Measurements from ENCODE around the gene CMTR2.

The CMTR2 gene

GRCh38 chr16:71311553-71312158, 22.5 kb upstream of the CMTR2 start:
- Histone ChIP-seq H3K27ac (ENCODE audit: low read depth, low read length) (no peak overlapping the region), H2BK120ac (ENCODE audit: insufficient read depth, low read length, poor library complexity) (no peak overlapping the region), H3K79me2 (ENCODE audit: control insufficient read depth, insufficient read depth, low read length, poor library complexity) (no peaks in the 10 kb centered on the region), H2BK12ac (ENCODE audit: low read length) (no peak overlapping the region), H3K79me1 (ENCODE audit: low read length) (no peaks in the 10 kb centered on the region), H3K4me1 (ENCODE audit: control insufficient read depth in 1 of 2, insufficient read depth in 2 of 2, low read length in 2 of 2) (no peaks in the 10 kb centered on the region), H3K23ac (ENCODE audit: low read length) (no peak overlapping the region), H3K27me3 (ENCODE audit: insufficient read depth, low read length) (no peaks in the 10 kb centered on the region), H3K9me3 (ENCODE audit: insufficient read depth, low read depth, low read length) (no peaks in the 10 kb centered on the region), H2BK5ac (ENCODE audit: low read depth, low read length, poor library complexity) (no peak overlapping the region), H3K18ac (ENCODE audit: low read length) (no peak overlapping the region), H3K4ac (ENCODE audit: low read depth, low read length) (no peak overlapping the region), H3K4me3 (ENCODE audit: low read depth, low read length) (no peak overlapping the region), H2AFZ (ENCODE audit: insufficient read depth, low read length, poor library complexity) (no peak overlapping the region), H4K12ac (ENCODE audit: low read depth, low read length) (no peak overlapping the region), H3K4me2 (ENCODE audit: low read length) (no peak overlapping the region), H2AK5ac (ENCODE audit: low read length) (no peak overlapping the region), H3K14ac (ENCODE audit: low read length) (no peak overlapping the region), H4K91ac (ENCODE audit: low read depth, low read length) (no peak overlapping the region), H4K8ac (ENCODE audit: low read depth, low read length) (no peak overlapping the region), H3K36me3 (ENCODE audit: control insufficient read depth in 1 of 2, insufficient read depth in 2 of 2, low read length in 2 of 2) (no peaks in the 10 kb centered on the region), H3K9ac (ENCODE audit: low read length) (no peak overlapping the region)
- DNase-seq = peak in 1 of 2 donors; percentile 54
- no CpG with 5 or more reads among the region's 7 CpGs for WGBS (ENCODE audit: extremely low coverage, insufficient coverage, insufficient read length)

DNA sequence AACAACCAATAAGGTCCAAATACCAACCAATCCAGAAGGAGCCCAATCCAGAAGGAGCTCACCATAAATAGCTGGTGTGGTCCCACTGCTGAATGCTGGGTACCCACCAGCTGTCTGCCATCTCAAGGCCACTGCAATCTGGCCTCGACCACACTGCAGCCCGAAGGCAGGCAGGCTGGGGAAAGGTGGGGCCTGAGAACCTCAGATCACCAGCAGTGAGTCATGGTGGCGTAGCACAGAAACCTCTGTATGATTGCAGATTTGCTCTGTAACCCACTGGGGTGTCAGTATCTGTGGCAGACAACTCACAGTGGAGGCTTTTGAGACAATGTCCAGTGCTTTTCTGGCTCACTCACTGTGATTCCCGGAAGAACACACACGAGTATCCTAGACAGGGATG, 14.7 kb upstream of the CMTR2 start:
- Histone ChIP-seq H3K14ac (ENCODE audit: low read length) (no peak overlapping the region), H3K4me3 (ENCODE audit: low read depth, low read length) (no peak overlapping the region), H2BK120ac (ENCODE audit: insufficient read depth, low read length, poor library complexity) (no peak overlapping the region), H3K27ac (ENCODE audit: low read depth, low read length) (no peak overlapping the region), H3K23ac (ENCODE audit: low read length) (no peak overlapping the region), H3K4ac (ENCODE audit: low read depth, low read length) (no peak overlapping the region), H3K36me3 (ENCODE audit: control insufficient read depth in 1 of 2, insufficient read depth in 2 of 2, low read length in 2 of 2) (no peaks in the 10 kb centered on the region), H3K18ac (ENCODE audit: low read length) (no peak overlapping the region), H3K27me3 (ENCODE audit: insufficient read depth, low read length) (no peaks in the 10 kb centered on the region), H3K4me1 (ENCODE audit: control insufficient read depth in 1 of 2, insufficient read depth in 2 of 2, low read length in 2 of 2) (no peaks in the 10 kb centered on the region), H3K4me2 (ENCODE audit: low read length) (no peak overlapping the region), H3K9me3 (ENCODE audit: insufficient read depth, low read depth, low read length) (peaks cover 2% of the 10 kb centered on the region), H2BK5ac (ENCODE audit: low read depth, low read length, poor library complexity) (no peak overlapping the region), H4K12ac (ENCODE audit: low read depth, low read length) (no peak overlapping the region), H2AFZ (ENCODE audit: insufficient read depth, low read length, poor library complexity) (no peak overlapping the region), H3K79me1 (ENCODE audit: low read length) (no peaks in the 10 kb centered on the region), H2BK12ac (ENCODE audit: low read length) (no peak overlapping the region), H4K8ac (ENCODE audit: low read depth, low read length) (no peak overlapping the region), H4K91ac (ENCODE audit: low read depth, low read length) (no peak overlapping the region), H2AK5ac (ENCODE audit: low read length) (no peak overlapping the region), H3K9ac (ENCODE audit: low read length) (peak overlapping the region; percentile 45), H3K79me2 (ENCODE audit: control insufficient read depth, insufficient read depth, low read length, poor library complexity) (no peaks in the 10 kb centered on the region)
- no CpG with 5 or more reads among the region's 5 CpGs for WGBS (ENCODE audit: extremely low coverage, insufficient coverage, insufficient read length)
- DNase-seq = no peak

DNA sequence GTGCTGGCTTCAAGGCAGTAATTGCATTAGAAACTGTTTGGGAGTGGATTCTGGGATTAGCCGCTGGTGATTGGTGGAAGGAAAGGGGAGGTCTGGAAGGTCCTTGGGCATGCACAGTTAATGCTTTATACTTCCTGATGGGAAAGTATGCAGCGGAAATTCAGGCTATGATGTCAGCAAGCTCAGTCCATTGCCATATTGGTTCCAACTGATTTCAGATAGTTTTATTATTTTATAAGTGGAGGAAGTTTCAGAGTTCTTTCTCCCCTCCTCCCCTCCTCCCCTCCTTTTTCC, 8.1 kb upstream of the CMTR2 start:
- Histone ChIP-seq H3K14ac (ENCODE audit: low read length) (no peak overlapping the region), H3K4me1 (ENCODE audit: control insufficient read depth in 1 of 2, insufficient read depth in 2 of 2, low read length in 2 of 2) (peaks cover 7 to 11% of the 10 kb centered on the region in 2 experiments), H3K79me2 (ENCODE audit: control insufficient read depth, insufficient read depth, low read length, poor library complexity) (peaks cover 2% of the 10 kb centered on the region), H3K4me3 (ENCODE audit: low read depth, low read length) (no peak overlapping the region), H3K79me1 (ENCODE audit: low read length) (peaks cover 7% of the 10 kb centered on the region), H3K18ac (ENCODE audit: low read length) (no peak overlapping the region), H2AFZ (ENCODE audit: insufficient read depth, low read length, poor library complexity) (no peak overlapping the region), H3K27me3 (ENCODE audit: insufficient read depth, low read length) (no peaks in the 10 kb centered on the region), H3K9me3 (ENCODE audit: insufficient read depth, low read depth, low read length) (no peaks in the 10 kb centered on the region), H3K27ac (ENCODE audit: low read depth, low read length) (no peak overlapping the region), H2BK5ac (ENCODE audit: low read depth, low read length, poor library complexity) (no peak overlapping the region), H3K4ac (ENCODE audit: low read depth, low read length) (no peak overlapping the region), H2AK5ac (ENCODE audit: low read length) (no peak overlapping the region), H3K9ac (ENCODE audit: low read length) (no peak overlapping the region), H3K36me3 (ENCODE audit: control insufficient read depth in 1 of 2, insufficient read depth in 2 of 2, low read length in 2 of 2) (no peaks in the 10 kb centered on the region), H4K8ac (ENCODE audit: low read depth, low read length) (no peak overlapping the region), H3K23ac (ENCODE audit: low read length) (no peak overlapping the region), H4K12ac (ENCODE audit: low read depth, low read length) (no peak overlapping the region), H4K91ac (ENCODE audit: low read depth, low read length) (no peak overlapping the region), H3K4me2 (ENCODE audit: low read length) (no peak overlapping the region), H2BK12ac (ENCODE audit: low read length) (no peak overlapping the region), H2BK120ac (ENCODE audit: insufficient read depth, low read length, poor library complexity) (no peak overlapping the region)
- WGBS (ENCODE audit: extremely low coverage, insufficient coverage, insufficient read length) = no CpG with 5 or more reads among the region's 2 CpGs
- no peak for DNase-seq

DNA sequence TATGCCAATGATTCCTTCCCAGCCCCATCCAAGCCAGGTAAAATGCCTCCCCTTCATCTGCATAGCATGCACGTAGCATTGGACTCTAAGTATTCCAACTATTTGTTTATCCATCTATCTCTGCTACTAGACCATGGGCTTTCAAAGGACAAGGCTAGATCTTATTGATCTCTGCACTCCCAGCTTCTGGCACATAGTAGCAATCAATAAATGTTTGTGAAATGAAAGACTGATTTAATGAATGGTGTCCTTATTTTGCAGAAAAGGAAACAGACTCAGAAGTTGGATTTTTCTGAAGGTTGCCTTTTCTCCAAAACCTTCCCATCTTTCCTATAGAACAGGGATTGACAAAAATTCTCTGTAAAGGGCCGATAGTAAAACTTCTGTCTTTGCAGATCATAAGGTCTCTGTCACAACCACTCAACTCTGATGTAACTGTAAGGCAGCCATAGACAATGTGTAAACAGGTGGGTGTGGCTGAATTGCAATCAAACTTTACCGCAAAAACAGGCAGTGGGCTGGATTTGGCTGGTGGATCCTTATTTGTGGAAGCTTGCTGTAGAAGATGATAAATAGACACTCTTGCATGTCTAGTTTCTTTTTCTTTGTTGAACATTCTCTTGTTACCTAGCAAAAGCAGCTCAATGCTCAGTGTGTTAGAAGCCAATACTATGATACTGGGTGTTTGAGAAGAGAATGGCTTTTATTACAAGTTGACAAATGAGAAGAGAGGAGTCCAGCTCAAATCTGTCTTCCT, 7.6 kb upstream of the CMTR2 start:
- Histone ChIP-seq H2AFZ (ENCODE audit: insufficient read depth, low read length, poor library complexity) (no peak overlapping the region), H3K36me3 (ENCODE audit: control insufficient read depth in 1 of 2, insufficient read depth in 2 of 2, low read length in 2 of 2) (no peaks in the 10 kb centered on the region), H3K4me2 (ENCODE audit: low read length) (no peak overlapping the region), H2BK120ac (ENCODE audit: insufficient read depth, low read length, poor library complexity) (no peak overlapping the region), H3K27me3 (ENCODE audit: insufficient read depth, low read length) (no peaks in the 10 kb centered on the region), H4K8ac (ENCODE audit: low read depth, low read length) (no peak overlapping the region), H4K91ac (ENCODE audit: low read depth, low read length) (no peak overlapping the region), H2AK5ac (ENCODE audit: low read length) (no peak overlapping the region), H3K27ac (ENCODE audit: low read depth, low read length) (no peak overlapping the region), H3K23ac (ENCODE audit: low read length) (no peak overlapping the region), H2BK12ac (ENCODE audit: low read length) (no peak overlapping the region), H3K9me3 (ENCODE audit: insufficient read depth, low read depth, low read length) (no peaks in the 10 kb centered on the region), H3K79me2 (ENCODE audit: control insufficient read depth, insufficient read depth, low read length, poor library complexity) (peaks cover 2% of the 10 kb centered on the region), H3K79me1 (ENCODE audit: low read length) (peaks cover 8% of the 10 kb centered on the region), H3K9ac (ENCODE audit: low read length) (no peak overlapping the region), H2BK5ac (ENCODE audit: low read depth, low read length, poor library complexity) (no peak overlapping the region), H3K4ac (ENCODE audit: low read depth, low read length) (no peak overlapping the region), H3K14ac (ENCODE audit: low read length) (no peak overlapping the region), H3K4me1 (ENCODE audit: control insufficient read depth in 1 of 2, insufficient read depth in 2 of 2, low read length in 2 of 2) (peaks cover 7 to 11% of the 10 kb centered on the region in 2 experiments), H3K4me3 (ENCODE audit: low read depth, low read length) (no peak overlapping the region), H4K12ac (ENCODE audit: low read depth, low read length) (no peak overlapping the region), H3K18ac (ENCODE audit: low read length) (no peak overlapping the region)
- DNase-seq = no peak
- no CpG with 5 or more reads among the region's 3 CpGs for WGBS (ENCODE audit: extremely low coverage, insufficient coverage, insufficient read length)

Measured in trophoblast cell (in vitro differentiated cells and primary cell).